H9 (cell line): Measurements from ENCODE around the gene ATRNL1. TPM values are rescaled to one million over a fixed set of nuclear protein-coding genes. Genes with fewer than 3 reads are reported as not detected.

Experiments
- DNase-seq: peaks from one replicate; pipeline ENCODE4 v3.0.0-alpha.2; 2017
- H2AFZ ChIP-seq: one replicate; pipeline ENCODE4 v1.6.1; 2013; ENCODE audit warnings: mild to moderate bottlenecking, low read length, control low read depth, moderate library complexity
- H2AK5ac ChIP-seq: 2 replicates; pipeline ENCODE4 v1.6.1; 2013; ENCODE audit warnings: low read length, control low read depth, mixed read lengths; ENCODE audit not compliant: insufficient read length
- H2BK120ac ChIP-seq: one replicate; pipeline ENCODE4 v1.6.1; 2013; ENCODE audit warnings: low read depth, mild to moderate bottlenecking, low read length, control low read depth, inconsistent platforms; ENCODE audit not compliant: poor library complexity, severe bottlenecking
- H2BK12ac ChIP-seq: 2 replicates; pipeline ENCODE4 v1.6.1; 2013; ENCODE audit warnings: low read length, control low read depth, mixed read lengths, low read depth; ENCODE audit not compliant: insufficient read length
- H2BK15ac ChIP-seq: 2 replicates; pipeline ENCODE4 v1.6.1; 2013; ENCODE audit warnings: low read depth, low read length, control low read depth
- H2BK20ac ChIP-seq: one replicate; pipeline ENCODE4 v1.6.1; 2013; ENCODE audit warnings: low read depth, mild to moderate bottlenecking, low read length, control low read depth, inconsistent platforms; ENCODE audit not compliant: poor library complexity, severe bottlenecking
- H2BK5ac ChIP-seq: 2 replicates; pipeline ENCODE4 v1.6.1; 2013; ENCODE audit warnings: low read length, control low read depth, mixed read lengths; ENCODE audit not compliant: insufficient read length
- H3K14ac ChIP-seq: 2 replicates; pipeline ENCODE4 v1.6.1; 2013; ENCODE audit warnings: low read length, control low read depth; ENCODE audit not compliant: insufficient read depth
- H3K18ac ChIP-seq: 2 replicates; pipeline ENCODE4 v1.6.1; 2013; ENCODE audit warnings: low read depth, mild to moderate bottlenecking, mixed read lengths, low read length, control low read depth; ENCODE audit not compliant: insufficient read length
- H3K23ac ChIP-seq: 2 replicates; pipeline ENCODE4 v1.6.1; 2013; ENCODE audit warnings: low read length, control low read depth, mixed read lengths, low read depth; ENCODE audit not compliant: insufficient read length
- H3K23me2 ChIP-seq: 2 replicates; pipeline ENCODE4 v1.6.1; 2013; ENCODE audit warnings: low read depth, mild to moderate bottlenecking, mixed read lengths, low read length, control low read depth; ENCODE audit not compliant: insufficient read length, poor library complexity, severe bottlenecking
- H3K27ac ChIP-seq: 2 replicates; pipeline ENCODE4 v1.5.1; 2013; ENCODE audit warnings: low read length, control low read depth, mixed read lengths, low read depth; ENCODE audit not compliant: insufficient read length
- H3K27me3 ChIP-seq: 2 replicates; pipeline ENCODE4 v1.6.1; 2013; ENCODE audit warnings: low read length, control low read depth, inconsistent platforms; ENCODE audit not compliant: insufficient read depth
- H3K4ac ChIP-seq: 2 replicates; pipeline ENCODE4 v1.6.1; 2013; ENCODE audit warnings: low read depth, mild to moderate bottlenecking, control low read depth, inconsistent platforms, low read length, moderate library complexity
- H3K4me1 ChIP-seq: 2 replicates; pipeline ENCODE4 v1.6.1; 2013; ENCODE audit warnings: low read length, control low read depth, inconsistent platforms; ENCODE audit not compliant: insufficient read depth
- H3K4me2 ChIP-seq: 2 replicates; pipeline ENCODE4 v1.6.1; 2013; ENCODE audit warnings: low read length, control low read depth, mixed read lengths; ENCODE audit not compliant: insufficient read length, insufficient read depth
- H3K56ac ChIP-seq: 2 replicates; pipeline ENCODE4 v1.6.1; 2013; ENCODE audit warnings: low read depth, mild to moderate bottlenecking, mixed read lengths, low read length, control low read depth; ENCODE audit not compliant: insufficient read length
- H3K79me1 ChIP-seq: 2 replicates; pipeline ENCODE4 v1.6.1; 2013; ENCODE audit warnings: low read depth, mild to moderate bottlenecking, moderate library complexity, low read length, control low read depth, inconsistent platforms; ENCODE audit not compliant: insufficient read depth, poor library complexity, severe bottlenecking
- H3K79me2 ChIP-seq: 2 replicates; pipeline ENCODE4 v1.6.1; 2013; ENCODE audit warnings: low read length, control low read depth, inconsistent platforms; ENCODE audit not compliant: insufficient read depth
- H3K9ac ChIP-seq: 2 replicates; pipeline ENCODE4 v1.6.1; 2013; ENCODE audit warnings: low read length, control low read depth, mixed read lengths; ENCODE audit not compliant: insufficient read length; ENCODE audit errors: extremely low read depth
- H3K9me3 ChIP-seq: one replicate; pipeline ENCODE4 v1.6.1; 2013; ENCODE audit warnings: low read depth, low read length, inconsistent platforms; ENCODE audit not compliant: control insufficient read depth
- H3T11ph ChIP-seq: one replicate; pipeline ENCODE4 v1.6.1; 2013; ENCODE audit warnings: mild to moderate bottlenecking, low read length, control low read depth, inconsistent platforms
- H4K20me1 ChIP-seq: one replicate; pipeline ENCODE4 v1.6.1; 2013; ENCODE audit not compliant: control insufficient read depth, insufficient read length, insufficient read depth
- H4K5ac ChIP-seq: 2 replicates; pipeline ENCODE4 v1.6.1; 2013; ENCODE audit warnings: low read depth, mild to moderate bottlenecking, mixed read lengths, low read length, control low read depth; ENCODE audit not compliant: insufficient read length
- H4K8ac ChIP-seq: replicated peaks from 2 replicates; pipeline ENCODE4 v1.6.1; 2013; ENCODE audit warnings: low read length, control low read depth, mixed read lengths, low read depth; ENCODE audit not compliant: insufficient read length
- H4K91ac ChIP-seq: 2 replicates; pipeline ENCODE4 v1.6.1; 2013; ENCODE audit warnings: low read depth, mild to moderate bottlenecking, moderate library complexity, mixed read lengths, low read length, control low read depth; ENCODE audit not compliant: insufficient read length
- H3K27ac Mint-ChIP-seq, 3 experiments: 2 replicates in 2 of 3; 3 replicates in 1 of 3; pipeline ENCODE4 v1.8.0; 2020 to 2021; ENCODE audit warnings: mixed read lengths in 3 of 3, mild to moderate bottlenecking in 1 of 3, moderate library complexity in 1 of 3
- H3K27me3 Mint-ChIP-seq: 2 replicates; pipeline ENCODE4 v1.8.0; 2021; ENCODE audit warnings: low read depth, mild to moderate bottlenecking, moderate library complexity, mixed read lengths
- H3K36me3 Mint-ChIP-seq, 3 experiments: 2 replicates in 2 of 3; 3 replicates in 1 of 3; pipeline ENCODE4 v1.8.0; 2020 to 2021; ENCODE audit warnings: low read depth in 3 of 3, mixed read lengths in 3 of 3; ENCODE audit not compliant: insufficient read depth in 1 of 3
- H3K4me1 Mint-ChIP-seq, 2 experiments: 2 replicates each; pipeline ENCODE4 v1.8.0; 2020; ENCODE audit warnings: mixed read lengths in 2 of 2
- H3K4me3 Mint-ChIP-seq, 2 experiments: 2 replicates in 1 of 2; 3 replicates in 1 of 2; pipeline ENCODE4 v1.8.0; 2020 to 2021; ENCODE audit warnings: mild to moderate bottlenecking in 2 of 2, mixed read lengths in 2 of 2, moderate library complexity in 1 of 2
- H3K9me3 Mint-ChIP-seq, 2 experiments: 2 replicates in 1 of 2; 3 replicates in 1 of 2; pipeline ENCODE4 v1.8.0; 2020; ENCODE audit warnings: mild to moderate bottlenecking in 2 of 2, mixed read lengths in 2 of 2, moderate library complexity in 1 of 2
- CTCF ChIP-seq: fragments of 200-600 bp; sonication (generic); conservative IDR thresholded peaks from 3 replicates; pipeline ENCODE4 v1.8.0; 2021; ENCODE audit warnings: antibody characterized with exemption, mild to moderate bottlenecking
- WGBS: extraction: QIAGEN DNeasy Blood & Tissue Kit; methylation state at CpG from one replicate; pipeline ENCODE4 v1.1.7; 2013; ENCODE audit warnings: missing lambda C conversion rate, low lambda C conversion rate, mixed read lengths; ENCODE audit not compliant: insufficient read length; ENCODE audit errors: extremely low coverage; 5-methylcytosine and 5-hydroxymethylcytosine counted together
- total RNA-seq: library from RNA; stranded (reverse); gene quantifications from 2 replicates; pipeline ENCODE4 v1.2.1, GENCODE V29; 2021

Gene ATRNL1
- total RNA-seq, 1 experiment from 2014 or later, result 9.2 TPM

DNA sequence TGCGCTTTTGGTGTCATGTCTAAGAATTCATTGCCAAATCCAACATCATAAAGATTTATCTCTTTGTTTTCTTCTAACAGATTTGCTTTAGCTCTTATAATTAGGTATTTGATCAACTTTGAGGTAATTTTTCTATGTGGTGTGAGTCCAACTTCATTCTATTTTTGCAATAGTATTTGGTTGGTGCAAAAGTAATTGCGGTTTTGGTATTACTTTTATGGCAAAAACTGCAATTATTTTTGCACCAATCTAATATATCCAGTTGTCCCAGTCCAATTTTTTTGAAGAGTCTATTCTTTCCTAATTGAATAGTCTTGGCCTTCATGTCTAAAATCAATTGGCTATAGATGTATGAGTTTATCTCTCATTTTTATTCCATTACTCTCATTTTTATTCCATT is 535.5 kb downstream of the ATRNL1 start:
- Histone ChIP-seq H3K23ac (no peak overlapping the region), H2AK5ac (no peak overlapping the region), H3K79me2 (no peaks in the 10 kb centered on the region), H3K56ac (no peak overlapping the region), H3K23me2 (no peaks in the 10 kb centered on the region), H3T11ph (no peak overlapping the region), H2BK15ac (no peak overlapping the region), H3K14ac (no peak overlapping the region), H2AFZ (no peak overlapping the region), H3K4me1 (no peaks in the 10 kb centered on the region), H2BK5ac (no peak overlapping the region), H3K4ac (no peak overlapping the region), H4K91ac (no peak overlapping the region), H3K4me2 (no peak overlapping the region), H2BK20ac (no peak overlapping the region), H4K5ac (no peak overlapping the region), H2BK120ac (no peak overlapping the region), H3K9me3 (no peaks in the 10 kb centered on the region), H4K8ac (no peak overlapping the region), H2BK12ac (no peak overlapping the region), H3K9ac (no peak overlapping the region), H3K27me3 (no peaks in the 10 kb centered on the region), H3K18ac (no peak overlapping the region), H3K27ac (no peak overlapping the region), H4K20me1 (no peaks in the 10 kb centered on the region), H3K79me1 (no peaks in the 10 kb centered on the region)
- TF ChIP-seq CTCF, result no peak
- H3K4me1 Mint-ChIP-seq, result no peaks in the 10 kb centered on the region
- no peak overlapping the region for H3K4me3 Mint-ChIP-seq
- no peaks in the 10 kb centered on the region for H3K27me3 Mint-ChIP-seq
- DNase-seq, result no peak
- no CpG with 5 or more reads among the region's 2 CpGs for WGBS
- H3K9me3 Mint-ChIP-seq, result no peaks in the 10 kb centered on the region
- H3K36me3 Mint-ChIP-seq, result no peaks in the 10 kb centered on the region
- H3K27ac Mint-ChIP-seq, result no peak overlapping the region
